Mucosa of gallbladder (tissue), 1 donor: ENCODE results near the gene SMC4. TPM values are rescaled to one million over a fixed set of nuclear protein-coding genes. Genes with fewer than 3 reads are reported as not detected.
"Not testable (repeated sequence)": the region's sequence is repeated elsewhere in the genome, so short reads cannot be mapped to it uniquely, and the experiment has no call there.

Source experiments
- DNase-seq: peaks from one replicate; pipeline ENCODE4 v3.0.0-alpha.2; 2020; ENCODE audit warnings: low spot score
- total RNA-seq: library from RNA; stranded (reverse); gene quantifications from one replicate; pipeline ENCODE4 v1.2.1, GENCODE V29; 2021
- donor health status: DM: no; HTN: no; CAD: no.

Gene SMC4
- 32.2 TPM for total RNA-seq

- DNase-seq: peak; percentile 98
These were observed at the start of gene SMC4, which contains the start of gene IFT80 for GRCh38 chr3:160399125-160400029. Gene SMC4, plus strand, starts transcription at chr3:160399650. Its CDS starts 1,177 bp downstream, at chr3:160400827. Gene IFT80, minus strand, starts transcription at chr3:160399225. Its CDS starts 14,625 bp downstream, at chr3:160384600.

GRCh38 chr3:160355826-160356225 lies 43.6 kb upstream of the SMC4 start:
- DNase-seq: no peak

- not testable (repeated sequence) for DNase-seq
These were observed 36.6 kb upstream of the SMC4 start for GRCh38 chr3:160362896-160363295.

DNA sequence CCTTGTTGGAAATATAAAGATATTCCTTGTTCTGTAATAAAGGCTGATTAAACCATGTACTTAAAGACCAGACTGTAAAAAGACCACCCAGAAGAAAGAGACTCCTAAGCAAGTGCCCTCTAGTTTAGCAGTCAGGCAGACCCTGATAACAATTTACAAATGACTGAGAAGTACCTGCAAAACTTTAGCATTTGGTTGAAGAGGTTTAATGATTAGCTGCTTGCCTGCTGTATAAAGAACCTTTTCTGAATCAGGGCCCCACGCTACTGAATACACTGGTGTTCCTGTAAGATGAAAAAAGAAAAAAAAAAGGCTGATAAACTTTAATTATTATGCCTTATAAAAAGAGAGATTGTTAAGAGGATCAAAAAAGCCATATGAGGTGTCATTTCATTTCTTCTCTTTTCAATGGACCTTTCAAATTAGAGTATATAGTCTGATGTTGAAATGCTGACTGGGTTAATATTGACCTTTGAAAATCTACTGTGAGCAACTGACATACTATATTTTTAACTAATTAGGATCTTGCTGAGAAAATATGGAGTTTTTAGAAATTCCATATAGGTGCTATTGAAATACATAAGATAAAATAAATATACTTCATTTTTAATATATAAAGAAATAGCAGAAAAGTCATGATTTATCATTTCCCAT lies 33.5 kb upstream of the SMC4 start:
- DNase-seq: no peak

- DNase-seq: no peak
These were observed 30.6 kb upstream of the SMC4 start for GRCh38 chr3:160368804-160369203.

- no peak for DNase-seq
These were observed 29.7 kb upstream of the SMC4 start for GRCh38 chr3:160369784-160370183.

GRCh38 chr3:160370987-160371857 lies 28.2 kb upstream of the SMC4 start:
- no peak for DNase-seq

GRCh38 chr3:160372780-160373179 lies 26.7 kb upstream of the SMC4 start:
- no peak for DNase-seq

- DNase-seq: no peak
These were observed 25.8 kb upstream of the SMC4 start for GRCh38 chr3:160373655-160374054.

DNA sequence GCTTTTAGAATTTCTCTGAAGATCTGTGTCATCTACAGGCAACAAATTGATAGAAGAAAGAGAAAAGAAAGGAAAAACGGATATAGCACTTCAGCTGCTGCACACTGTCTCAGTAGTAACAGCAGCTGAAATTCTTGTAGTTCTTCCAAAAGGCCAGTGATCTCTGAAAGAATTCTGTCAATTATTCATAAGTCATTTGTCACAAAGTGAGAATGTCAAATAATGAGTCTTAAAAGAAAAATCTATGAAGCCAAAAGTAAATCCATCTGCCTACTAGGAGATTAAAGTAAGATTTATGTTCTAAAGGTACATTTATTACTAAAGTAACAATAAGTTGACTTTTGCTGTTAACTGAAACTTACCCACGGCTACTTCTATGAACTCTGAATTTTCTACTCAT lies 25.0 kb upstream of the SMC4 start:
- DNase-seq: no peak

GRCh38 chr3:160374925-160375324 lies 24.5 kb upstream of the SMC4 start:
- no peak for DNase-seq

- no peak for DNase-seq
These were observed 22.8 kb upstream of the SMC4 start for GRCh38 chr3:160376681-160377080.

- DNase-seq: no peak
These were observed 20.9 kb upstream of the SMC4 start for GRCh38 chr3:160378331-160379109.

GRCh38 chr3:160379628-160380214 lies 19.7 kb upstream of the SMC4 start:
- no peak for DNase-seq

DNA sequence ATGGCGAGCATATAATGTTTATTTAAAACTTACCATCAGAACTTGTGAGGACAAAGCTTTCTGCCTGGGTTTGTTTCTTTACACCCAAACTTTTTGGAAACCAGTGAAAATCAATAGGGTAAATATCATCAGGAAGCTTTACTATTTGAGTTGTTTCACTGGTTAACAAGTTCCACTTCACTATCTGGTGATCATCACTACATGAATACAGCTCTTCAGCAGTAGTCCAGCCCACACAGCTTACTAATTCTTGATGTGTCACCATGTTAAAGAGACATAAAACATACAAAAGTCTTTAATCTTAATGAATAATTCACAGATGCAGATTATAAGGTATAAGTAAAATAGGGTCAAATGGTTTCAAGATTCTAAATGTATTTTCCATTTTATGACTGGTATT lies 18.0 kb upstream of the SMC4 start:
- no peak for DNase-seq

DNA sequence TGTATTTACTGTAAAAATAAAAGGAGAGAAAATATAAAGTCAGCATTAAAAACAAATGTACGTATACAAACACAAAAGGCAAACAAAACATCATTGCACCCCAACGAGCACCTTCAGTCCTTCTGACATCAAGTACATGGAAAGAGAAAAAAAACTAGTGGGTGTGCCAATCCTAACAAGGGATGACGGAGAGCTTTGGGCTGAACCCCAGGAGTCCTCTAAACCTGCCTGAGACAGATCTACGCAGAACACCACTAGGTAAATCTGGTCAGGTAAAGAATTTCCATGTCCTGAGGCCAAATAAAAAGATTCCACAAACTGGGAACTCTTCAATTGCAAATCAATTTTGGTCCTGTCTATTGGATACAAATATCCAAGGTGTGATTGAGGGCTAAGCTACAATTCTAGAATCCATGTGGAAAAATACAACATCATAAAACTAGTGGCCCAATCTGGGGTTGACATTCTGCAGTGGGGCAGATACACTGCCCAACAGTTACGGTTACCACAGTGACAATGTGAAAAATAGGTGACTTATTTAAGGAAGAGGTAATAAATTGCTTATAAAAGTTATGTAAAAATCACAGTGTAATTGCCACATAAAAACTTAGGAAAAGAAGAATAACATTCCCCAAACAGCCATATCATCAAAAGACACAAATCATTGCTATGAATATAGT lies 14.7 kb upstream of the SMC4 start:
- DNase-seq: no peak

DNA sequence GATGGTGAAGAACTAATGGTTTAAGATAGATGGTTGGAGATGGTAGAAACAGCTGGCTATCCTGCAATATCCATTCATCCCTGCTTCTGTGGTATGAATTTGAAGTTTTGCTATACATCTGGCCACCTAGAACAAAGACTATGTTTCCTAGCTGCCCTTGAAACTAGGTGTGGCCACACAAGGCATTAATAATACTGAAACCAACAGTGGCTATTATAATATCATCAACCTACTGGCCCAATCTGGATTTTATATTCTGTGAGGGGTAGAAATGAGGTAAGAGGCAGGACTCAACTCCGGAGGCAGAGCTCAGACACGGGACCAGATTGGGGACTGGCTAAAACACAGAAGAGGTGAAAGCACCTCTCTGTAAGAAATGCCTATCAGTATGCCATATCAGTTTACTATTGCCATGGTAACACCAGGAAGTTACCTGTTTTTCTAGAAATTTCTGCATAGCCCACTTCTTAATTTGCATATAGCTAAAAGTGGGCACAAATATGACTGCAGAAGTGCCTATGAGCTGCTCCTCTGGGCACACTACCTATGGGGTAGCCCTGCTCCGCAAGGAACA lies 8.8 kb upstream of the SMC4 start:
- no peak for DNase-seq

- DNase-seq: no peak
These were observed 6.7 kb upstream of the SMC4 start for GRCh38 chr3:160392798-160393197.

- no peak for DNase-seq
These were observed 6.0 kb upstream of the SMC4 start for GRCh38 chr3:160393346-160394008.
